Measurements from ENCODE around the gene POMP.
"Not testable (repeated sequence)": the region's sequence is repeated elsewhere in the genome, so short reads cannot be mapped to it uniquely, and the experiment has no call there.

The POMP gene

GRCh38 chr13:28693605-28694491 lies 34.9 kb downstream of the POMP start:
- not testable (repeated sequence) for DNase-seq

DNA sequence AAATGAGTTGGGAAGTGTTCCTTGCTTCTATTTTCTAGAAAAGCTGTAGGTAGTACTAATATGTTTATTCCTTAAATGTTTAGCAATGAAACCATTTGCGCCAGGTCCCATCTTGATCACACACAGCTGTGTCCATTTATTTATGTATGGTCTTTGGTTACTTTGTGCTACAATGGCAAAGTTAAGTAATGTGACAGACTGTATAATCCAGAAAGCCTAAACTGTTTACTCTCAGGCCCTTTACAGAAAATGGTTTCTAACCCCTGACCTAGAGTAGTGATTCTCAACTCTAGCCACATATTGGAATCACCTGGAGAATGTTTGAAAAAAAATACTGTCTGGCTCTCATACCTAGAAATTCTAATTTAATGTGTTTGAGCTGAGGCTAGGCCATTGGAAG lies 38.5 kb downstream of the POMP start:
- DNase-seq: no peak

DNA sequence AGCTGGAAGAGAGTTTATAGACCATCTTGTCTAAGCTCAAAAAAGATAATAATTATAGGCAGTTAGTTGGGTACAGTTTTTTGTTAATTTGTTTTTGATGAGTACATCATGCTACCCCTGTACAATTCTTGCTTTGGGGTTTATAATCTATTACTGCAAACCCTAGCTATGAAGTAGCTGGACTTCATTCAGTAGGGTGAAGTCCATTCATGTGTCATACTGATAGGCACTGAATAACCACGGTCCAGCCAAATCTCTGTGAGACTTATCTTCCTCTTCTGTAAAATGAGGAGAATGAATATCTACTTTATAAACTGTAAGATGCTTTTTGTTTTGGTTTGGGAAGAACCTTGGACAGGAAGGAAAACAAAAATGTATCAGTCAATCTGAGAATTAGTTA lies 40.3 kb downstream of the POMP start:
- no peak for DNase-seq

GRCh38 chr13:28704282-28704681 lies 45.4 kb downstream of the POMP start:
- DNase-seq: no peak

- no peak for DNase-seq
These were observed 46.0 kb downstream of the POMP start for GRCh38 chr13:28704919-28705318.

DNA sequence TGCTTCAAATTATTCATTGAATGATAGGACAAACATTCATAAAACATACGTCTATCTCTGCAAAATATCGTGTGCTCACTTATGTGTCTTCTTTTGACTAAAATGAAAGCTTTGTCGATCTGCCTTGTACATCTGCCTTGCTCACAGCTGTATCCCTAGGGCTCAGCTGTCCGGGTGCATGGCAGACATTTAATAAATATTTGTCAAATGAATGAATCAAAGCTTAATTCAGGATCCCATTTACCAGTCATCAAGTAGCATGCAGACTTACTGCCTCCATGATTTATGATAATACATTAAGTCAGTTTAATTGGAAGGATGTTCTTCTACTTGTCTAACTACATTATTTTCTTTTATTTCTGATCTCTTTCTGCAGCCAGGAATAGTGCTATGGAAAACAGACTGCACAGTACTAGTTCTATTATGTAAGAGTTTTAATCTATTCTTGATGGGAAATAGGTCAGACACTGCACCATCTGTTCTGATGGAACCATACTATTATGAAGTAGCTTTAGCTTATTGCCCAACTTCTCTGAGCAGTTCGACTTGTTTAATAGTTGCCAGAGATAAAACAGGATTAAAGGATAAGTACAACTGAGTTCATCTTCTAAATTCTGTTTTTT lies 46.6 kb downstream of the POMP start:
- DNase-seq: no peak

DNA sequence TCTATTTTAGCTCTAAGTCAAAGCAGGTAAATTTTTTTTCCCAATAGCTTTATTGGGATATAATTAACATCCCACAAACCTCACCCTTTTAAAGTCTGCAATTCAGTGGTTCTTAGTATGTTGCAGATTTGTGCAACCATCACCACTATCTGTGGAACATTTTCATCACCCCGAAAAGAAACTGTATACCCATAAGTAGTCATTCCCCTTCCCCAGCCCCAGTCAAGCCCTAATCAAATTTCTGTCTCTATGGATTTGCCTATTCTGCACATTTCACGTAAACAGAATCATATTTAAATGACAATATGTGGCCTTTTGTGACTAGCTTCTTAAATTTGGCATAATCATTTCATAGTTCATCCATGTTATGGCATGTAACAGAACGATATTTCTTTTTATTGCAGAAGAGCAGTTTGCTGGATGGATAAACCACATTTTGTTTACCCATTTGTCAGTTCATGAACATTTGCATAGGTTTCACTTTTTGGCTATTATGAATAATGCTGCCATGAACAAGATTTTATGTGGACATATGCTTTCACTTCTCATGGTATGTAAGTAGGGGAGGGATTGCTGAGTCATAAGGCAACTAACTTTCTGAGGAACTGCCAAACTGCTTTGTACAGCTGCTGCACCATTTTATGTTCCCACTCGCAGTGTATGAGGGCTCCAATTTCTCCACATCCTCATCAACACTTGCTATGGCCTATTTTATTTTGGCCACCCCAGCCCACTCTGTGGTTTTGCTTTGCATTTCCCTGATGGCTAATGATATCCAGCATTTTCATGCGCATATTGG lies 48.9 kb downstream of the POMP start:
- peak in 6 of 56 donors; percentile 10 to 48 (median 17) for DNase-seq

GRCh38 chr13:28710161-28710560 lies 51.2 kb downstream of the POMP start:
- no peak for DNase-seq

GRCh38 chr13:28714651-28715050 lies 55.7 kb downstream of the POMP start:
- no peak for DNase-seq

DNA sequence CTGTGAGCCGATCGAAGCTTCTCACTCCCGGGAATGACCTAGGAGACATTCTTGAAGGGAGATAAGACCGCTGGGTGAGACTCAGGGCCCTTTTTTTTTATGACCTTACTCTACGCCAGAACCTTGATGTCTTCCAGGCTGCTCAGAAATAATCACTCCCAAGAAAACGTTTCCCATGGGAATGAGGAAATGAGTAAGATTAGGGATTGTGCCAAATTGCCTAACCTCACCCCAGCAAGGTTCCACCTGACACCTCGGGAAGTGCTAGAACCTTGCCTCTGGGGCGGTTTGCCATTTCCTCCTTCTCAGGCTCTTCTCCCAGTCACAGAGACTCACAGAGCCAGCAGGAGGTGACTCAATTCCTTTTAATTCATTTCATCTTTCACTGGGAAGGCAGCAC lies 57.6 kb downstream of the POMP start:
- no peak for DNase-seq

DNA sequence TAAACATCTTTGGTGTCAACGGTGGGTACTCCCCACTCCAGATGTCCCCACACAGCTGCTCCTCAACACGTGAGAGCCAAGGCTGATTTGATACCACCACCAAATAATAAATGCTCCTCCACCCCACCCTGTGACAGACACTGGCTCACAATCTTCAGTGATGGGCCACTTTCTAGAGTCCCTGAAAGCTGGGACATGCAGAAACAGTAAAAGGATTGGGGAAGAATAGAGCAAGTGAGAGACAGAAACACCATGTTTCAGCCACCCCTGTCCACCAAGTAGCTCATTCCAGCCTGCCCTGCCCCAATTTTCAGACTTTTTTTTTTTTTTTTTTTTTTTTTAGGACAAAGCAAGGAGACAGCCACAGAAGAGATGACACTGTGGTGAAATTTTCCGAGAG lies 58.2 kb downstream of the POMP start:
- DNase-seq: no peak

DNA sequence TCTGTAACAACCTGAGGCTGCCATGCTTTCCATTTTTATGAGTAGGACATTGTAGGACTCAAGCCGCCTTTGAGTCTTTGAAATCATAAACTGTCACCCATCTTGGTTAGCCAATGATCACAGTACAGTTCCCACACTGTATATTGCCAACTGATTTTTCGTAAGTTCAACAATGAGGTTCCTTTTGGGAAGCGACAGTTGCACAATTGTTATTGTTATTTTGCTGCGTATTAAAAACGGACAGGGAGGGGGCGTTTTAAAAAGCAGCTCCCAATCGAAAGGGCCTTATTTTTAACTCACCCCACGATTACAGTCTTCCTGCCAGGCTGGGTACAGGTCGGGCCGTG lies 59.2 kb downstream of the POMP start:
- DNase-seq: no peak

DNA sequence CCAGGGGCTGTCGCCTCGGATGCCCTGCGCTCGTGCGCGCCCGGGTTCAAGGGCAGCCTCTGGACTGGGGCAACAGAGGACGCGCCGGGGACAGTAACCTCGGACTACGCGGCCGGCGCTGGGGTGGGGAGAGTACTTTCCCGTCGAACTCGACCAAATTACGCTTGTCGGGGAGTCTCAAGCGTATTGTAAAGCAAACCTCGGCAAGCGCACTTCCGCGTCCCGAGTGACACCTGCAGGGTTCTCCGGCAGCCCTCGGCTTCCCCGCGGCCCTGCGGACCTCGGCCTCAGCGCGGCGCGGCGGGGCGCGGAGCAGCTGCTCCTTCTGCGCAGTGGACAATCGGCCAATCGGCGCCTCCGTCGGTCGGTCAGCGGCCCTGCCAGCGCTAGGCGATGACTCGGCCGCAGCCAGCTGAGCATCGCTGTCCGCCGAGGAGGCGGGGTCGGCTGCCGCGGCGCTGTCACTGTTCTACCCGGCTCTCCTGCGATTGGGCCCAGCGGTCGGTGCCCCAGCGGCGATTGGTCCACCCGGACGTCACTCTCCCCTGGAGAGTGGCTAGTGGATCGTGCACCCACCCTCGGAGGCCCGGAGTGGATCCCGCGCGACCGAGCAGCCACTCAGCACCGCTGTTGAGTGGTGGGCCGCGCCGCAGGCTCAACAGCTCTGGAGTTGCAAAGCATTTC lies 59.8 kb downstream of the POMP start, which contains the start of gene SLC46A3:
TSS of gene SLC46A3 (minus strand) at position 428 of the 684 bp plus-strand sequence. CDS start 972 bp downstream, outside the sequence.
- DNase-seq: peak; percentile 84 to 99 (median 97)

- DNase-seq: no peak
These were observed 60.5 kb downstream of the POMP start for GRCh38 chr13:28719227-28720055.

DNA sequence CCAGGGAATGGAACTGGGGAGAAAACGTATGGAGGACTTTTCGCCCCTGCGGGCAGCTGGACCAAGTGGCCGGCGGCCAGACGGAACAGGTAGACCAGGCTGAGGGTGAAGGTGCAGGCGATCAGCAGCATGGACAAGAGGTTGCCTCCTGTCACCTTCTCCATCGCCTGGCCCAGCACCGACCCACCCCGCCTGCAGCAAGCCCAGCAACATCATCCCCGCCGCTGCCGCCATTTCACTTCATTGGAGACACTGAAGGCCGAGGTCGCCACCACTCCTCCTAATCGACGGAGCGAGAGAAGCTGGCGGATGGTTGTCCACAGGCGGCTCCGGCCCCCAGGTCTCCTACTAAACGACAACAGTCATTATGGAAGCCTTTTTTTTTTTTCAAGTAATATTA lies 64.9 kb downstream of the POMP start:
- no peak for DNase-seq

GRCh38 chr13:28725046-28725610 lies 66.2 kb downstream of the POMP start:
- no peak for DNase-seq

Data from amygdala (tissue), 56 donors.